Choroid plexus epithelial cell (primary cell): ENCODE data around the gene PASD1.

Experiments
- DNase-seq: peaks from one replicate; pipeline ENCODE4 v3.0.0-alpha.2; 2010; ENCODE audit warnings: low read depth
- H3K4me3 ChIP-seq: 2 replicates; pipeline ENCODE4 v1.5.1; 2011; ENCODE audit warnings: low read depth, mild to moderate bottlenecking, control low read depth, low read length, moderate library complexity
- CTCF ChIP-seq: conservative IDR thresholded peaks from 2 replicates; pipeline ENCODE4 v1.5.1; 2011; ENCODE audit warnings: low read depth, mild to moderate bottlenecking, control low read depth, inconsistent platforms, low read length, moderate library complexity

PASD1 gene, protein sequence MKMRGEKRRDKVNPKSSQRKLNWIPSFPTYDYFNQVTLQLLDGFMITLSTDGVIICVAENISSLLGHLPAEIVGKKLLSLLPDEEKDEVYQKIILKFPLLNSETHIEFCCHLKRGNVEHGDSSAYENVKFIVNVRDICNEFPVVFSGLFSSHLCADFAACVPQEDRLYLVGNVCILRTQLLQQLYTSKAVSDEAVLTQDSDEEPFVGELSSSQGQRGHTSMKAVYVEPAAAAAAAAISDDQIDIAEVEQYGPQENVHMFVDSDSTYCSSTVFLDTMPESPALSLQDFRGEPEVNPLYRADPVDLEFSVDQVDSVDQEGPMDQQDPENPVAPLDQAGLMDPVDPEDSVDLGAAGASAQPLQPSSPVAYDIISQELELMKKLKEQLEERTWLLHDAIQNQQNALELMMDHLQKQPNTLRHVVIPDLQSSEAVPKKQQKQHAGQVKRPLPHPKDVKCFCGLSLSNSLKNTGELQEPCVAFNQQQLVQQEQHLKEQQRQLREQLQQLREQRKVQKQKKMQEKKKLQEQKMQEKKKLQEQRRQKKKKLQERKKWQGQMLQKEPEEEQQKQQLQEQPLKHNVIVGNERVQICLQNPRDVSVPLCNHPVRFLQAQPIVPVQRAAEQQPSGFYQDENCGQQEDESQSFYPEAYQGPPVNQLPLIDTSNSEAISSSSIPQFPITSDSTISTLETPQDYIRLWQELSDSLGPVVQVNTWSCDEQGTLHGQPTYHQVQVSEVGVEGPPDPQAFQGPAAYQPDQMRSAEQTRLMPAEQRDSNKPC

GRCh38 chrX:151563449-151563848, at the start of gene PASD1:
Gene PASD1 (plus strand): TSS chrX:151563675. CDS start chrX:151601554, 37,879 bp downstream.
- no peak for DNase-seq
- no peak for TF ChIP-seq CTCF
- H3K4me3 ChIP-seq, result no peak within 1 kb of the TSS

DNA sequence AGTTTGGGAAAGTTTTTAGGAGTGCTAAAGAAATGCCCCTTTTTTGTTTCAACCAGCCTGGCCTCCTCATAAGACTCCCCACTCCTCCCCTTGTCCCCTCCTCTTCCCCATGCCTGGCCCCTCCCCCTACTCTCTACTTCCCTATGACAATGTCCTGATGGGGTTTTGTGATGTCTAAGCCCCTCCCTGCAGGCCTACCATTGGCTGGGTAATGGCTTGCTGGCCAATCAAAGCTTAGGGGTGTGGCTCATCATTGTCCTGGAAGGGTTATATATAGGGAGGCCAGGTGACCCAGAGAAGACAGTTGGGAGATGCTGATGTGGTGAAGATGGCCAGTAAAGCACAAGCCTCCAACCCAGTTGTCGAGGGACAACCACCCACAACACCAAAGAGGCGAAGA, 48.2 kb upstream of the PASD1 start:
- no peak for TF ChIP-seq CTCF

DNA sequence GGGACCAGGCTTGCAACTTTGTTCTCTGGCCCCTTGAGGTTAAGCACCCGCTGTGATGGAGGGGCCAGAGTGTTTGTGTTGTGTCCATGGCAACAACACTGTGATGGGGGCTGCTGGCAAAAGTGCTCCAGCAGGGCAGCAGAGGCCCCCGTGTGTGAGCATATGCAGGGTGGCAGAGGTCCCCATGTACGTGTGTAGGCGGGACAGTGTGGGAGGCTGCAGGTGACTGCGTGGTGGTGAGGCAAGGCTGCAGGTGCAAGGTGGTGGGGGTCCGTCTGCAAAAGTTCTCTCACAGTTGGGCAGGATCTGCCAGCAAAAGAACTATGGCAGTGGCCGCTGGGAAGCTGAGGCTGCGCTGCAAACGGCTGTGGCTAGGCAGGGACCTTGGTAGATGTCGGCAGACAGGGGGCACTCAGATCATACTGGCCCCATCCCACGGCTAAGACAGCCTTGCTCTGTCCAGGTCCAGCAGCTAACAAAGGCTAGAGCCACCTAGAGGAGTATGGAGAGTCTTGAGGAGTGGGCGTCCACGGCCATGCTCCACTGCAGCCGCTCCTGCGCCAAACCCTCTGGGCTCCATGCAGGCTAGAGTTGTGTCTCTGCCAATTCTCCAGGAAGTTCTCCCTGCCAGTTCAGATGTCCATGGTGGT, 46.8 kb upstream of the PASD1 start:
- no peak for DNase-seq
- H3K4me3 ChIP-seq, result no peak overlapping the region
- no peak for TF ChIP-seq CTCF

More for the DNA sequence above, 48.2 kb upstream of the PASD1 start:
- no peak overlapping the region for H3K4me3 ChIP-seq
- DNase-seq, result no peak

GRCh38 chrX:151517421-151517820, 46.1 kb upstream of the PASD1 start:
- DNase-seq, result no peak
- H3K4me3 ChIP-seq, result no peak overlapping the region
- no peak for TF ChIP-seq CTCF

DNA sequence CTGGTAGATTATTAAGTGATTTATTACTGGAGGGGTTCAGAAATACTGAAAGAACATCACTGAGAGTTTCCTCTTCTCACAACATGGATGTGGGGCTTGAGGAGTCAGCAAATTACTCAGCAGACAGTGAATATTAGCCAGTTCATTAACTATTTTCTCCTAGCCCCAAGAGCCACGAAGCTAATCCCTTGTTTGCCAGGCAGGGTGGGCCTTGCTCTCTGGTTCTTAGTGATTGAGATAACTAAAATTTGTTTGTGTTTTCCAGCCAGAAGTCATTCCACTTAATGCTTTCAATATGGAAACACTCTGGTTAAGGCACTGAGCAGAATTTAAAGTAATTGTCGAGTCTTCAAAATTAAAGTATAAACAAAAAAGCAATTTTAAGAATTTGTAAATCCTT, 40.1 kb upstream of the PASD1 start:
- DNase-seq, result no peak
- H3K4me3 ChIP-seq, result no peak overlapping the region
- TF ChIP-seq CTCF, result no peak

DNA sequence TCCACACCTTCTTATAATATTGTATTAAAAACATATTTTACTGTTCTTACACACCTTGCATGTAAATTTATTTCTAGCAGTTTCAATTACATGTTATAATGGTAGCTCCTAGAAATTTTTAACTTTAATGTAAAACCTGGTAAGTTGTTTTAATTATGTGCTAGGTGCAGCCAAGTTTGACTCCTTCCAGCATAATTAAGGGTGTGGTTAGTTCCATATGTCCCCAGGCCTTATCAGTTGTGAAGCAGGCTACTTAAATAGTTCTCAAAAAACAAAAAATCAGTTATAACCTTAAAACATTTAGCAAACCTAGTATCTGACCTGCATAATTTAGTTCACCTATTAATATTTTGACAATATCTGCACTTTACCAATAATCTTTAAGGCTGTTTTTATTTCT, 26.9 kb upstream of the PASD1 start:
- DNase-seq, result no peak
- TF ChIP-seq CTCF, result no peak
- H3K4me3 ChIP-seq, result no peak overlapping the region
